Caco-2 (cell line): ENCODE data around the gene WDTC1. TPM values are rescaled to one million over a fixed set of nuclear protein-coding genes. Genes with fewer than 3 reads are reported as not detected.
A peak's percentile ranks its signal among the peaks of the same experiment; 100 is the strongest.
"Not testable (repeated sequence)": the region's sequence is repeated elsewhere in the genome, so short reads cannot be mapped to it uniquely, and the experiment has no call there.

ENCODE experiments used
- BruUV-seq: library from RNA; stranded (reverse); fragments of 400-500 nt; replicated peaks from 2 replicates; lab custom pipeline; 2021; lab: Mats Ljungman, UMichigan
- CTCF ChIA-PET: fragments of 300-600 bp; sonication (Branson Sonifier 250); formaldehyde crosslinking; loops from one replicate; lab custom pipeline; 2022; ENCODE audit warnings: antibody characterized with exemption; lab: Charles Lee
- POLR2A ChIA-PET: fragments of 300-600 bp; sonication (Branson Sonifier 250); formaldehyde crosslinking; loops from one replicate; lab custom pipeline; 2022; ENCODE audit warnings: antibody characterized with exemption; lab: Charles Lee
- DNase-seq, 2 experiments: peaks; one replicate each; pipeline versions ENCODE4 v3.0.0 to v3.0.0-alpha.2; 2020 to 2022
- H3K27me3 ChIP-seq: replicated peaks from 2 replicates; pipeline ENCODE4 v1.6.0; 2011; ENCODE audit warnings: low read length; ENCODE audit not compliant: control insufficient read depth, insufficient read depth
- H3K36me3 ChIP-seq: 2 replicates; pipeline ENCODE4 v1.5.1; 2011; ENCODE audit warnings: low read length; ENCODE audit not compliant: control insufficient read depth, insufficient read depth
- H3K4me1 ChIP-seq: fragments of 250-450 bp; sonication (Bioruptor Pico); 2 replicates; pipeline ENCODE4 v1.5.1; 2020; ENCODE audit warnings: mild to moderate bottlenecking
- H3K4me3 ChIP-seq: 2 replicates; pipeline ENCODE4 v1.5.1; 2011; ENCODE audit warnings: low read depth, mild to moderate bottlenecking, control low read depth, low read length
- H3K9me3 ChIP-seq: fragments of 250-450 bp; sonication (Bioruptor Pico); 2 replicates; pipeline ENCODE4 v1.5.1; 2020; ENCODE audit warnings: mild to moderate bottlenecking, moderate library complexity
- H3K27ac Mint-ChIP-seq: one replicate; pipeline ENCODE4 v1.8.0; 2022; ENCODE audit warnings: mixed read lengths; ENCODE audit not compliant: unreplicated experiment
- H3K27me3 Mint-ChIP-seq: one replicate; pipeline ENCODE4 v1.8.0; 2022; ENCODE audit warnings: mixed read lengths; ENCODE audit not compliant: insufficient read depth, unreplicated experiment
- H3K36me3 Mint-ChIP-seq: one replicate; pipeline ENCODE4 v1.8.0; 2022; ENCODE audit warnings: mild to moderate bottlenecking, mixed read lengths; ENCODE audit not compliant: insufficient read depth, unreplicated experiment
- H3K4me1 Mint-ChIP-seq: one replicate; pipeline ENCODE4 v1.8.0; 2022; ENCODE audit warnings: low read depth, mixed read lengths; ENCODE audit not compliant: unreplicated experiment
- H3K4me3 Mint-ChIP-seq: one replicate; pipeline ENCODE4 v1.8.0; 2022; ENCODE audit warnings: mild to moderate bottlenecking, moderate library complexity, mixed read lengths; ENCODE audit not compliant: unreplicated experiment
- H3K9me3 Mint-ChIP-seq: one replicate; pipeline ENCODE4 v1.8.0; 2022; ENCODE audit warnings: mixed read lengths; ENCODE audit not compliant: unreplicated experiment
- intact Hi-C: fragments of 100-400 bp; cut with micrococcal nuclease; formaldehyde crosslinking; loops from one replicate; pipeline ENCODE4 v1.10.0; 2022; ENCODE audit not compliant: unreplicated experiment
- total RNA-seq: library from RNA; stranded (reverse); gene quantifications from 2 replicates; pipeline ENCODE4 v1.2.3, GENCODE V29; 2022
- TF ChIP-seq, protein P1 (sequence below), 2 experiments: fragments of 200-600 bp in 1 of 2; IDR thresholded peaks; 1 replicate in 1 of 2; 2 replicates in 1 of 2; pipeline versions ENCODE4 v1.5.1 to v1.8.0; 2011 to 2022; ENCODE audit warnings: antibody characterized with exemption in 1 of 2, control low read depth in 1 of 2, inconsistent platforms in 1 of 2, low read depth in 1 of 2, low read length in 1 of 2, mild to moderate bottlenecking in 1 of 2, moderate library complexity in 1 of 2; ENCODE audit not compliant: insufficient read depth in 1 of 2, severe bottlenecking in 1 of 2, unreplicated experiment in 1 of 2

WDTC1 gene
- total RNA-seq, 1 experiment from 2014 or later: 17.2 TPM

DNA sequence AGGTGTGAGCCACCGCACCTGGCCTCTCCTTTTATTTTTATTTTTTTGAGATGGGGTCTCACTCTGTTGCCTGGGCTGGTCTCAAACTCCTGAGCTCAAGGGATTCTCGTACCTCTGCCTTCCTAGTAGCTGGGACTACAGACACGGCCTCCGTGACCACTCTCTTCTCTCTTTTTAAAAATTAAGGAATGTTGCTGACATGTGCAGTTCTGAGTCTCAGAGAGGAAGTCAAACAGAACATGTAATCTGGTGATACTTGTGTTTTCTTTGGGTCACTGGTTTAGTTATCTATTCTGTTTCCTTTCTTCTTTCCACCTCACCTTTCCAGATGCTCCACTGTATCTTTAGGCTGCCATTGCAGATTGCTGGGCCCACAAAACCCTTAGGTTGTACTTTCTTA lies 2.7 kb downstream of the WDTC1 start:
- Mint-ChIP-seq H3K4me3 (no peak overlapping the region), H3K27ac (no peak overlapping the region), H3K27me3 (no peaks in the 10 kb centered on the region), H3K4me1 (peaks cover 8% of the 10 kb centered on the region), H3K9me3 (no peaks in the 10 kb centered on the region), H3K36me3 (peaks cover 10% of the 10 kb centered on the region)
- no peak for DNase-seq
- ChIA-PET POLR2A (no interaction called here), CTCF (no interaction called here)
- TF ChIP-seq, protein P1, sequence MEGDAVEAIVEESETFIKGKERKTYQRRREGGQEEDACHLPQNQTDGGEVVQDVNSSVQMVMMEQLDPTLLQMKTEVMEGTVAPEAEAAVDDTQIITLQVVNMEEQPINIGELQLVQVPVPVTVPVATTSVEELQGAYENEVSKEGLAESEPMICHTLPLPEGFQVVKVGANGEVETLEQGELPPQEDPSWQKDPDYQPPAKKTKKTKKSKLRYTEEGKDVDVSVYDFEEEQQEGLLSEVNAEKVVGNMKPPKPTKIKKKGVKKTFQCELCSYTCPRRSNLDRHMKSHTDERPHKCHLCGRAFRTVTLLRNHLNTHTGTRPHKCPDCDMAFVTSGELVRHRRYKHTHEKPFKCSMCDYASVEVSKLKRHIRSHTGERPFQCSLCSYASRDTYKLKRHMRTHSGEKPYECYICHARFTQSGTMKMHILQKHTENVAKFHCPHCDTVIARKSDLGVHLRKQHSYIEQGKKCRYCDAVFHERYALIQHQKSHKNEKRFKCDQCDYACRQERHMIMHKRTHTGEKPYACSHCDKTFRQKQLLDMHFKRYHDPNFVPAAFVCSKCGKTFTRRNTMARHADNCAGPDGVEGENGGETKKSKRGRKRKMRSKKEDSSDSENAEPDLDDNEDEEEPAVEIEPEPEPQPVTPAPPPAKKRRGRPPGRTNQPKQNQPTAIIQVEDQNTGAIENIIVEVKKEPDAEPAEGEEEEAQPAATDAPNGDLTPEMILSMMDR (IDR thresholded peaks at IDR 0.05; ENCODE audit: insufficient read depth in 1 of 2, low read depth in 1 of 2, low read length in 1 of 2, severe bottlenecking in 1 of 2, unreplicated experiment in 1 of 2): no peak
- Histone ChIP-seq H3K9me3 (no peaks in the 10 kb centered on the region), H3K27me3 (no peaks in the 10 kb centered on the region), H3K36me3 (no peaks in the 10 kb centered on the region), H3K4me3 (no peak overlapping the region), H3K4me1 (0 out of 2 replicates have a peak, but pooled peaks cover 9% of the 10 kb centered on the region)
- intact Hi-C loops: no loop called here
- BruUV-seq: no TSS peak

DNA sequence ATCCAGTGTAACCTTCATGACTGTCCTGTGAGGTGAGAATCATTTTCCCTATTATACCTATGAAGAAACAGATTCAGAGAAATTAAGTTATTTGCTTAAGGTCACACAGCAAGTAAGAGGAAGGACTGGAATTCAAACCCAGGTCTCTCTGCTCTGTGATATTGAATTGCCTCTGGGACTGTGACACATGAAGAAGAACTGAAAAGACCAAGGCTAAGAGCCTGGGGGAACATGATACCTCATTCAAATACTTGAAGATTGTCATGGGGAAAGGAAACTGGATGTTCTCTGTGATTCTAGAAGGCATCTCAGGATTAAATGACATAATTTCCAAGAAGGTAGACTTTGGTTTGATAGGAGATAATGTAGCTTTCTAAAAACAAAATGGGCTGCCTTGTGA lies 3.6 kb downstream of the WDTC1 start:
- Histone ChIP-seq H3K4me3 (no peak overlapping the region), H3K9me3 (no peaks in the 10 kb centered on the region), H3K27me3 (no peaks in the 10 kb centered on the region), H3K4me1 (0 out of 2 replicates have a peak, but pooled peaks cover 9% of the 10 kb centered on the region), H3K36me3 (no peaks in the 10 kb centered on the region)
- H3K36me3 Mint-ChIP-seq: peaks cover 10% of the 10 kb centered on the region
- no peaks in the 10 kb centered on the region for H3K9me3 Mint-ChIP-seq
- H3K27ac Mint-ChIP-seq: no peak overlapping the region
- no peak for DNase-seq
- peaks cover 8% of the 10 kb centered on the region for H3K4me1 Mint-ChIP-seq
- POLR2A ChIA-PET: no interaction called here
- no peaks in the 10 kb centered on the region for H3K27me3 Mint-ChIP-seq
- TSS peak; percentile 37 for BruUV-seq
- CTCF ChIA-PET: no interaction called here
- TF ChIP-seq, protein P1 (IDR thresholded peaks at IDR 0.05; ENCODE audit: insufficient read depth in 1 of 2, low read depth in 1 of 2, low read length in 1 of 2, severe bottlenecking in 1 of 2, unreplicated experiment in 1 of 2): no peak
- H3K4me3 Mint-ChIP-seq: no peak overlapping the region
- intact Hi-C loops: no loop called here

DNA sequence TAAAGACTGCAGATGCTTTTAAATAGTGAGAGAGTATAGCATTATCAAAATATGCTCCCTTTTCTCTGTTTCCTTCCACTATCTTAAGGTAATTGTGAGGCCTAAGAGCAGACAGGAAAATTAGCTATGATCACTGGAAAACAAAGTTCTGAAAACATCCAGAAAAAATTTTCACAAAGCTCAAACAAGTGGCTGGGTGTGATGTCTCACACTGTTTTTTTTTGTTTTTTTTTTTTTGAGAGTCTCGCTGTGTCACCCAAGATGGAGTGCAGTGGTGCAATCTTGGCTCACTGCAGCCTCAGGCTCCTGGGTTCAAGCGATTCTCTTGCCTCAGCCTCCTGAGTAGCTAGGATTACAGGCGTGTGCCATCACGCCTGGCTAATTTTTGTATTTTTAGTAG lies 7.2 kb downstream of the WDTC1 start:
- Mint-ChIP-seq H3K27me3 (no peaks in the 10 kb centered on the region), H3K36me3 (no peaks in the 10 kb centered on the region), H3K4me1 (no peaks in the 10 kb centered on the region), H3K4me3 (no peak overlapping the region), H3K27ac (no peak overlapping the region), H3K9me3 (no peaks in the 10 kb centered on the region)
- POLR2A ChIA-PET: interaction anchor here (0.6 kb wide), 2 partner anchors 81 to 168 kb away, joined by 3 to 6 read pairs; no protein-coding TSS in a partner anchor
- H3K4me1 ChIP-seq: no peaks in the 10 kb centered on the region
- H3K9me3 ChIP-seq: no peaks in the 10 kb centered on the region
- H3K36me3 ChIP-seq: no peaks in the 10 kb centered on the region
- no peak overlapping the region for H3K4me3 ChIP-seq
- DNase-seq: no peak
- CTCF ChIA-PET: no interaction called here
- H3K27me3 ChIP-seq: no peaks in the 10 kb centered on the region
- intact Hi-C loops: no loop called here
- BruUV-seq: no TSS peak
- TF ChIP-seq, protein P1 (IDR thresholded peaks at IDR 0.05; ENCODE audit: insufficient read depth in 1 of 2, low read depth in 1 of 2, low read length in 1 of 2, severe bottlenecking in 1 of 2, unreplicated experiment in 1 of 2): no peak

DNA sequence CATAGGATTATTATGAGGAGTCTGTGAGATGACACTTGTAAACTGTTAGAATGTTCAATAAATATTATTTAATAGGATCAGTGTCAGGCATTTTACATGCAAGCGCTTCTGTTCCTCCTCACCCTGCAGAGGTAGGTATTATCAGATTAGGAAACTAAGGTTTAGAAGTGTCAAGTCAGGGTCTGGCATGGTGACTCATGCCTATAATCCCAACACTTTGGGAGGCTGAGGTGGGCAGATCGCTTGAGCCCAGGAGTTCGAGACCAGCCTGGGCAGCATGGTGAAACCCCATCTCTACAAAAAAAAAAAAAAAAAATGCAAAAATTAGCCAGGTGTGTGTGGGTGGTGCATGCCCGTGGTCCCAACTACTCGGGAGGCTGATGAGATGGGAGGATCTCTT lies 9.2 kb downstream of the WDTC1 start:
- H3K4me3 ChIP-seq, H3K27ac Mint-ChIP-seq, H3K36me3 ChIP-seq, H3K27me3 Mint-ChIP-seq, H3K4me1 Mint-ChIP-seq, H3K27me3 ChIP-seq, H3K9me3 Mint-ChIP-seq, H3K4me1 ChIP-seq, POLR2A ChIA-PET, intact Hi-C loops, H3K4me3 Mint-ChIP-seq, H3K9me3 ChIP-seq, DNase-seq, BruUV-seq, H3K36me3 Mint-ChIP-seq, CTCF ChIA-PET: not testable (repeated sequence)
